Sigmoid colon (tissue), 7 donors: Measurements from ENCODE around the gene GPRC6A. TPM values are rescaled to one million over a fixed set of nuclear protein-coding genes. Genes with fewer than 3 reads are reported as not detected.
"Not testable (repeated sequence)": the region's sequence is repeated elsewhere in the genome, so short reads cannot be mapped to it uniquely, and the experiment has no call there.

ENCODE experiments used
- DNase-seq: peaks from one replicate; pipeline ENCODE4 v3.0.0-alpha.2; 2019
- H3K27ac ChIP-seq, 4 donors: fragments of 200-600 bp; sonication (generic); one replicate each; pipeline ENCODE4 v1.5.1; 2016 to 2019; ENCODE audit warnings: mild to moderate bottlenecking in 1 of 4
- H3K27me3 ChIP-seq, 3 donors: fragments of 200-600 bp; sonication (generic); one replicate each; pipeline ENCODE4 v1.5.1; 2019; ENCODE audit warnings: mild to moderate bottlenecking in 1 of 3
- H3K36me3 ChIP-seq, 4 donors: fragments of 200-600 bp; sonication (generic); one replicate each; pipeline ENCODE4 v1.5.1; 2016 to 2019
- H3K4me1 ChIP-seq, 4 donors: fragments of 200-600 bp; sonication (generic); one replicate each; pipeline ENCODE4 v1.5.1; 2017 to 2019
- H3K4me3 ChIP-seq, 4 donors: fragments of 200-600 bp; sonication (generic); one replicate each; pipeline ENCODE4 v1.5.1; 2017 to 2019; ENCODE audit warnings: mild to moderate bottlenecking in 2 of 4, moderate library complexity in 1 of 4
- H3K9me3 ChIP-seq, 4 donors: fragments of 200-600 bp in 3 of 4; sonication (generic) in 3 of 4; one replicate each; pipeline versions ENCODE4 v1.5.1 to v1.6.1; 2013 to 2019
- CTCF ChIP-seq, 4 experiments: fragments of 450-650 bp in 3 of 4; fragments of 200-600 bp in 1 of 4; IDR thresholded peaks; one replicate each; pipeline ENCODE4 v1.5.1; 2016 to 2019; ENCODE audit warnings: antibody characterized with exemption in 4 of 4, mild to moderate bottlenecking in 3 of 4, moderate library complexity in 2 of 4
- EP300 ChIP-seq, 4 donors: sonication (generic); formaldehyde crosslinking; IDR thresholded peaks; one replicate each; pipeline ENCODE4 v1.6.1; 2017; ENCODE audit warnings: antibody characterized with exemption in 4 of 4
- POLR2A ChIP-seq, 2 donors: fragments of 450-650 bp; IDR thresholded peaks; one replicate each; pipeline ENCODE4 v1.6.1; 2016; ENCODE audit warnings: antibody characterized with exemption in 2 of 2, mild to moderate bottlenecking in 2 of 2, moderate library complexity in 2 of 2
- POLR2AphosphoS5 ChIP-seq, 4 donors: sonication (generic); formaldehyde crosslinking; IDR thresholded peaks; one replicate each; pipeline ENCODE4 v1.6.1; 2017; ENCODE audit warnings: antibody characterized with exemption in 4 of 4
- WGBS, 2 donors: extraction: QIAGEN DNeasy Blood & Tissue Kit; methylation state at CpG; one replicate each; pipeline ENCODE4 v1.1.7; 2013; 5-methylcytosine and 5-hydroxymethylcytosine counted together
- intact Hi-C: fragments of 100-400 bp; cut with DNase I; formaldehyde crosslinking; loops from one replicate; pipeline ENCODE4 v1.15.1; 2023
- polyA plus RNA-seq, 3 donors: library from polyadenylated mRNA; stranded (reverse); fragments of 200-250 nt; gene quantifications; one replicate each; pipeline ENCODE4 v1.2.3, GENCODE V29; 2013
- total RNA-seq, 4 donors: library from RNA; depleted of rRNA; stranded (reverse); fragments of >200 nt; gene quantifications; one replicate each; pipeline ENCODE4 v1.1.0, GENCODE V29; 2016
- donor health status: healthy with polysubstance abuse.
- donor health status: Bipolar disorder and iron deficiency.
- donor health status: healthy.

Gene GPRC6A
- total and polyA plus RNA-seq, 7 donors = not detected

DNA sequence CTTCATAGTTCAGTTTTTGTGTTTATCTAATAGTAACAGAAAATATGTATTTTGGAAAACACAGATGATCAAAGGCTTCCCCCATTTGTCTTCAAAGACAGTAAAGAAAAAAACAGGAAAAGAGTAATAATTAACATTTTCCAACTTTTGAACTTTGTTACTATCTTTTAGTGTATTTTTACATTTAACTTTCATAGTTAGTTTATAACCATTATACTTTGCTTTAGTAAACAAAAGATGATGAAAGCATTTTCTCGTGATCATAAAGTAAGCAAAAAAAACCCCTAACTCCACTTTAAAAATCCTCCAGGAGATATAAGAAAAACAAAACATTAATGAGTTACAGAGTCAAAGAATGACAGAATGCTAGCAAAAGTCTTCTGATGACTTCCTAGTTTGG lies 13.6 kb upstream of the GPRC6A start:
- intact Hi-C loops = no loop called here
- H3K4me1 ChIP-seq = no peaks in the 10 kb centered on the region
- DNase-seq = no peak
- no peak overlapping the region for H3K27ac ChIP-seq
- no peaks in the 10 kb centered on the region for H3K36me3 ChIP-seq
- TF ChIP-seq CTCF (IDR thresholded peaks at IDR 0.05) = no peak
- no peak for TF ChIP-seq POLR2A (IDR thresholded peaks at IDR 0.05)
- no peak for TF ChIP-seq POLR2AphosphoS5 (IDR thresholded peaks at IDR 0.05)
- no peak for TF ChIP-seq EP300 (IDR thresholded peaks at IDR 0.05)
- H3K9me3 ChIP-seq = no peaks in the 10 kb centered on the region
- no peaks in the 10 kb centered on the region for H3K27me3 ChIP-seq
- no peak overlapping the region for H3K4me3 ChIP-seq
- WGBS, 2 donors = 7 to 45% methylated on average over 1 of the region's 1 CpG

GRCh38 chr6:116840091-116840490 lies 11.2 kb upstream of the GPRC6A start:
- H3K27ac ChIP-seq = no peak overlapping the region
- DNase-seq = no peak
- 70 to 78% methylated on average over 2 of the region's 2 CpGs for WGBS, 2 donors
- intact Hi-C loops = no loop called here
- H3K4me3 ChIP-seq = no peak overlapping the region
- no peak for TF ChIP-seq CTCF (IDR thresholded peaks at IDR 0.05)
- no peak for TF ChIP-seq EP300 (IDR thresholded peaks at IDR 0.05)
- no peak for TF ChIP-seq POLR2AphosphoS5 (IDR thresholded peaks at IDR 0.05)
- no peak for TF ChIP-seq POLR2A (IDR thresholded peaks at IDR 0.05)
- no peaks in the 10 kb centered on the region for H3K36me3 ChIP-seq
- H3K4me1 ChIP-seq = no peaks in the 10 kb centered on the region
- no peaks in the 10 kb centered on the region for H3K27me3 ChIP-seq
- H3K9me3 ChIP-seq = no peaks in the 10 kb centered on the region

GRCh38 chr6:116836606-116837342 lies 7.9 kb upstream of the GPRC6A start:
- 73 to 86% methylated on average over 5 of the region's 5 CpGs for WGBS, 2 donors
- H3K4me3 ChIP-seq = no peak overlapping the region
- intact Hi-C loops = no loop called here
- DNase-seq = no peak
- H3K36me3 ChIP-seq = no peaks in the 10 kb centered on the region
- no peaks in the 10 kb centered on the region for H3K4me1 ChIP-seq
- no peak overlapping the region for H3K27ac ChIP-seq
- H3K27me3 ChIP-seq = no peaks in the 10 kb centered on the region
- no peak for TF ChIP-seq EP300 (IDR thresholded peaks at IDR 0.05)
- TF ChIP-seq POLR2A (IDR thresholded peaks at IDR 0.05) = no peak
- no peak for TF ChIP-seq CTCF (IDR thresholded peaks at IDR 0.05)
- TF ChIP-seq POLR2AphosphoS5 (IDR thresholded peaks at IDR 0.05) = no peak
- H3K9me3 ChIP-seq = no peaks in the 10 kb centered on the region

DNA sequence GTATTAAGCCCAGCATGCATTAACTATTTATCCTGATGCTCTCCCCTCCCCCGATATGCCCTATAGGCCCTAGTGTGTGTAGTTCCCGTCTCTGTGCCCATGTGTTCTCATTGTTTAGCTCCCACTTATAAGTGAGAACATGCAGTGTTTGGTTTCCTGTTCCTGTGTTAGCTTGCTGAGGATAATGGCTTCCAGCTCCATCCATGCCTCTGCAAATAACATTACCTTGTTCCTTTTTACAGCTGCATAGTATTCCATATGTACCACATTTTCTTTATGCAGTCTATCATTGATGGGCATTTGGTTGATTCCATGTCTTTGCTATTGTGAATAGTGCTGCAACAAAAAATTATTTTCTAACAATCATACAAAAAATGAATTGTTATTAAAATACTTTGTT lies 5.6 kb upstream of the GPRC6A start:
- DNase-seq, H3K27ac ChIP-seq, H3K27me3 ChIP-seq, H3K4me1 ChIP-seq, intact Hi-C loops, H3K4me3 ChIP-seq, H3K36me3 ChIP-seq, H3K9me3 ChIP-seq: not testable (repeated sequence)
- 93 to 99% methylated on average over 2 of the region's 2 CpGs for WGBS, 2 donors

DNA sequence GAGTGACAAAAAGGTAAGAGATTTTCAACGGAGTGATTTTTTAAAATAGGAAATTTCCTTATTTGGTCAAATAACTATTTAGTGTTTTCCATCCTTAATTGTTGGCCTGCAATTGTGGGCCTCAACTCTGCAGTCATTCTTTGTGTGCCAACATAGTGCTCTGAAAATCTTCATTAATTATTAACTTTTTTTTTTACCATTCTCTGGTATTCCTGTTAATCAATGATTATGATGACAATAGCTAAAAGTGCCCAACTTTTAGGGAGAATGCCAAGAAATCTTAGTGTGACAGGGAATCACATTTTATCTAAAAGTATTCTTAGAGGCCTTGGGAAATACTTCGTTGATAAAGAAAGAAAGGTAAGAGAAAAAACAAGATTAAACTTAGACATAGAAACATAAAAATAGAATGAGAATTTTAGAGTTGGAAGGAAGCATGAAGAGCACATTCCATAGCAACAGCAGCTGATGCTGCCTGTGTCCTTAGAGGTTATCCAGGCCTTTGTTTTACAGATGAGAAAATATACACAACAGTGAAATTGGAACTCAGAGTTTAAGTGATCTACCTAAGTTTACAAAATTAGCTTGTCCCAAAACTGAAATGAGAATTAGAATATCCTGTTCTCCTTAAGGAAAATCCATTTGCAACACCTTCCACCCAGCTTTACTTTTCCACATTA lies 1.2 kb downstream of the GPRC6A start:
- Histone ChIP-seq H3K27ac (no peak overlapping the region), H3K27me3 (no peaks in the 10 kb centered on the region), H3K4me3 (no peak overlapping the region), H3K4me1 (peaks cover 0 to 5% (median 0%) of the 10 kb centered on the region in 4 donors), H3K36me3 (no peaks in the 10 kb centered on the region), H3K9me3 (peaks cover 0 to 6% (median 1%) of the 10 kb centered on the region in 4 donors)
- WGBS, 2 donors = 54 to 59% methylated on average over 2 of the region's 2 CpGs
- DNase-seq = no peak
- TF ChIP-seq CTCF (IDR thresholded peaks at IDR 0.05) (no peak), POLR2A (IDR thresholded peaks at IDR 0.05) (no peak)
- intact Hi-C loops = no loop called here

- 95 to 98% methylated on average over 14 to 15 of the region's 15 CpGs for WGBS, 2 donors
- H3K27ac ChIP-seq, intact Hi-C loops, H3K4me3 ChIP-seq, H3K9me3 ChIP-seq, H3K36me3 ChIP-seq, H3K4me1 ChIP-seq, H3K27me3 ChIP-seq, DNase-seq: not testable (repeated sequence)
These were observed 12.5 kb downstream of the GPRC6A start for GRCh38 chr6:116816336-116816735.
